HG03064 (cell line): Measurements from ENCODE around the gene PGRMC1.
A peak's percentile ranks its signal among the peaks of the same experiment; 100 is the strongest.
"Not testable (repeated sequence)": the region's sequence is repeated elsewhere in the genome, so short reads cannot be mapped to it uniquely, and the experiment has no call there.

ENCODE experiments used
- ATAC-seq: cut with Tn5 transposase; IDR thresholded peaks from one replicate; pipeline ENCODE4 v1.9.1; 2021; ENCODE audit warnings: low read depth; ENCODE audit not compliant: unreplicated experiment

Gene PGRMC1

GRCh38 chrX:119231936-119232445 is 4.1 kb upstream of the PGRMC1 start:
- ATAC-seq, result no peak

GRCh38 chrX:119235051-119235511 is 1.0 kb upstream of the PGRMC1 start:
- ATAC-seq, result no peak

- ATAC-seq, result peak; percentile 8
Observed at GRCh38 chrX:119236623-119237561, 807 bp downstream of the PGRMC1 start.

GRCh38 chrX:119237562-119237942 is 1.5 kb downstream of the PGRMC1 start:
- no peak for ATAC-seq

GRCh38 chrX:119238557-119238956 is 2.5 kb downstream of the PGRMC1 start:
- no peak for ATAC-seq

- no peak for ATAC-seq
Observed at GRCh38 chrX:119240356-119240755, 4.3 kb downstream of the PGRMC1 start.

GRCh38 chrX:119247702-119248101 is 11.6 kb downstream of the PGRMC1 start:
- no peak for ATAC-seq

GRCh38 chrX:119249891-119250290 is 13.8 kb downstream of the PGRMC1 start:
- ATAC-seq, result no peak

- ATAC-seq, result no peak
Observed at GRCh38 chrX:119251386-119251785, 15.3 kb downstream of the PGRMC1 start.

GRCh38 chrX:119252716-119253115 is 16.6 kb downstream of the PGRMC1 start:
- no peak for ATAC-seq

- ATAC-seq, result no peak
Observed at GRCh38 chrX:119266364-119266995, 30.4 kb downstream of the PGRMC1 start.

- ATAC-seq, result not testable (repeated sequence)
Observed at GRCh38 chrX:119267115-119267514, 31.0 kb downstream of the PGRMC1 start.

GRCh38 chrX:119272882-119273419 is 36.9 kb downstream of the PGRMC1 start:
- no peak for ATAC-seq

- no peak for ATAC-seq
Observed at GRCh38 chrX:119273420-119274192, 37.5 kb downstream of the PGRMC1 start.

- ATAC-seq, result not testable (repeated sequence)
Observed at GRCh38 chrX:119282347-119282746, 46.3 kb downstream of the PGRMC1 start.

- ATAC-seq, result no peak
Observed at GRCh38 chrX:119288890-119289393, 52.9 kb downstream of the PGRMC1 start.

- no peak for ATAC-seq
Observed at GRCh38 chrX:119290476-119290875, 54.4 kb downstream of the PGRMC1 start.

- not testable (repeated sequence) for ATAC-seq
Observed at GRCh38 chrX:119291246-119291645, 55.2 kb downstream of the PGRMC1 start.

- no peak for ATAC-seq
Observed at GRCh38 chrX:119292445-119292844, 56.4 kb downstream of the PGRMC1 start.
